HL-60/S4 treated with retinoic acid at 250 ng/mL for 4 days and 3 days (cell line): ENCODE results near the gene JARID2.

ENCODE experiments used
- in situ Hi-C: fragments of 300-500 bp; cut with MboI; formaldehyde crosslinking; loops from 2 replicates; pipeline ENCODE4 v1.7.0; 2022; ENCODE audit warnings: low sequenced_read_pairs

JARID2 gene

DNA sequence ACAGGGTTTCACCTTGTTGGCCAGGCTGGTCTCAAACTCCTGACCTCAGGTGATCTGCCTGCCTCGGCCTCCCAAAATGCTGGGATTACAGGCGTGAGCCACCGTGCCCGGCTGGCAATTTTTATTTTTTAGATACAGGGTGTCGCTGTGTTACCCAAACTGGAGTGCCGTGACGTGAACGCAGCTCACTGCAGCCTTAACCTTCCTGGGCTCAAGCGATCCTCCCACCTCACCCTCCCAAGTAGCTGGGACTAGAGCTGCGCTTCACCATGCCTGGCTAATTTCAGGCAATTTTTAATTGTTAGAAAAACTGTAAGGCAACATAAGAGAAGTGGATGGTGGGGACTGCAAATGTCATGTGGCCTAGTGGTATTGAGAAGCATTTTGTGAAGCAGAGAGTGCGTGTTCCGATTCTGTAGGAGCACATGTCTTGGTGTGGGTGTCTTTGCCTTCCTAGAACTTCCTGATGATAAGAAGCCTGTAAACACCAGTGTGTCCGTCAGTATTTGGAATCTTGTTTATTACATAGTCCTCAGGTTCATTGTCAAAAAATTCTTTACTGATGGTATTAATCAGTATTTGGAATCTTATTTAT, 18.0 kb downstream of the JARID2 start:
- in situ Hi-C loops = loop anchor here (25.0 kb wide), 1 partner anchor 348 kb away; no protein-coding TSS in a partner anchor

GRCh38 chr6:15264412-15264811, 18.5 kb downstream of the JARID2 start:
- in situ Hi-C loops = loop anchor here (25.0 kb wide), 1 partner anchor 348 kb away; no protein-coding TSS in a partner anchor

DNA sequence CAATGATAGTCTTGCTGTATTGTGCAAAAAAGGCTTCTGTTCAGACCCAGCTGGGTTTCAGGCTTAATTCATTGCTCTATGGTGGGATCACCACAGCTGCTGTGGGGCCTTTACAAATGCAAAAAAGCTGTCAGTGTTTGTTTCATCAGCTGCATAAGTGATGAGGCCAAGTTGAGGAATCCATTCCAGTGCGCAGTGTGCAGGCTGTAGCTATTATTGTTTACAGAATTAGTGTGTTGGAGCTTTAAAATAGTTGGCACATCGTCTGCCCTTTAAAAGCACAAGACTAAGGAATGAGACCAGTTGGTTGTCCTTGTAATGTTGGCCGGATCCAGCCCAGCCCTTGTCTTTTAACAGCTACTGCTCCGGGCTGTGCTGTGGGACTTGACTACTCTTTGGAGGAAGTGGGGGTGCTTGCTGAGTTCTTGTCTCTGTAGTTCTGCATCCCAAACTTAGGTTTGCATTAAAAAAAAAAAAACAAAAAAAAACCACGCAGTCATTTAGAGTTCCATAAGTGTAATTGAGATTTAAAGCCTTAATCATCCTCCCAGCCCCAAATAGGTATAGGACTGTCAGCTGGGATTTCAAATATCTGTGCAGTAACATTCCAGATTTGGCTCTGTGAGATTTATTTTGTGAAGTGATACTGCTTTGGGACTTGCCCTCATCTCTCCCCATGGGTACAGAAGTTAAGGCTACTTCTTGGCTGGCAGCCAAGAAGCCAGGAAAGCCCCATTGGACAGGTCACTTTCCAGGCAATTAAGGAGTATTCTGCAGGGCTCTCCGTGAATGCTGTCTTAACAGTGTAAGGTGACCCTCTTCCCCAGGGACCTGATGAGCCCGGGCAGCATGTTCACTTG, 19.3 kb downstream of the JARID2 start:
- in situ Hi-C loops = loop anchor here (25.0 kb wide), 1 partner anchor 347 kb away; no protein-coding TSS in a partner anchor

- in situ Hi-C loops = loop anchor here (25.0 kb wide), 1 partner anchor 347 kb away; no protein-coding TSS in a partner anchor
Measured at GRCh38 chr6:15265787-15266186, 19.9 kb downstream of the JARID2 start.

GRCh38 chr6:15266423-15266996, 20.6 kb downstream of the JARID2 start:
- in situ Hi-C loops = loop anchor here (25.0 kb wide), 1 partner anchor 346 kb away; no protein-coding TSS in a partner anchor

GRCh38 chr6:15267221-15267620, 21.4 kb downstream of the JARID2 start:
- in situ Hi-C loops = loop anchor here (25.0 kb wide), 1 partner anchor 345 kb away; no protein-coding TSS in a partner anchor

DNA sequence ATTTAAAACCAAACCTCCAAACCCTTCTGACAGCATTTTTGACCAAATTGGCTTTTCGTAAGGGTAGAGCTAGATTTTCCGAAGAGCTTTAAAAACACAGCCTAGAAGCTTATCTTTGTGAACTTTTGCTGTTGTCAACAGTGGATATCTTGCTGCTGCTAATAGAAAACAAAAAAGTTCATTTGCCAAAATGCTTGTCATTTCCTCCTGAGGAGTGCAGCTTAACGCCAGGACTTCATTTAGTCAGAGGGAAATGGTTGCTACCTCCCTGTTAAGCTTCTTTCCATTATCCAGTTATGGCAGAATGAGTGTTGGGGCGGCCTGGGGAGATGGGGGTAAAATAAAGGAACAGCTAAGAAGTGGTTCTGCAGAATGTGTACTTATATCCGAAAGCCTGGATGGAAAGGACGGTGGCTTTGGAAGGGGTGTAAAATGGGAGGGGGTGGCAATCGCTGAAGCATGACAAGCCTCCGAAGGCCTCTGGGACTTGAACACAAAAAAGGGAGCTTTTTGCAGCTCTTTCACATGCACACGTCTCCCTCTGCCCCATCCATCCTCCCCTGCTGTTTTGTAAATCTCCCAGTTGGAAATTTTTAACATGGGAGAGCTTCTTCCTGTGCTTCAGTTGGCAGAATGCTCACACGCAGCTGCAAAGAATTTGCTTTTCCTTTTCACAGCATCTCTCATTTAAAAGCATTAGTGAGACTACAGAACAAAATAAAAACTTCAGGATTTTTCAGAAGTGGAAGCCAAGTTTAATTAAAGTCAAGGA, 22.5 kb downstream of the JARID2 start:
- in situ Hi-C loops = loop anchor here (25.0 kb wide), 1 partner anchor 344 kb away; no protein-coding TSS in a partner anchor

GRCh38 chr6:15269011-15269410, 23.1 kb downstream of the JARID2 start:
- in situ Hi-C loops = loop anchor here (25.0 kb wide), 1 partner anchor 343 kb away; no protein-coding TSS in a partner anchor

- in situ Hi-C loops = loop anchor here (25.0 kb wide), 1 partner anchor 343 kb away; no protein-coding TSS in a partner anchor
Measured at GRCh38 chr6:15269619-15270018, 23.8 kb downstream of the JARID2 start.

DNA sequence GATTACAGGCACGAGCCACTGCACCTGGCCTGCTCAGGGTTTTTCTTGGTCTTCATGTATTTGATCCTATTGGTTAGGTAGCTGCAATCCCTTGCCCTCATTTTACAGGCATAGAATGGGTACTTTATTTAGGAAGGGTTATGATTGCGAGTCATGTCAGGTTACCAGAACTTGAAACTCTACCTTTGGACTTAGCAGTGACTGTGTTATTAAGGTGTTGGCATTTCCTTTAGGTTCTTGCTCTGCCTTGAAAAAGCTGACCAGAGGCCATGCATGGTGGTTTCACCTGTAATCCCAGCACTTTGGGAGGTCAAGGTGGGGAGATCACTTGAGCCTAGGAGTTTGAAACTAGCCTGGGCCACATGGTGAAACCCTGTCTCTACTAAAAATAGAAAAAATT, 24.5 kb downstream of the JARID2 start:
- in situ Hi-C loops = loop anchor here (25.0 kb wide), 1 partner anchor 342 kb away; no protein-coding TSS in a partner anchor

GRCh38 chr6:15272562-15272961, 26.7 kb downstream of the JARID2 start:
- in situ Hi-C loops = loop anchor here (25.0 kb wide), 1 partner anchor 340 kb away; no protein-coding TSS in a partner anchor

DNA sequence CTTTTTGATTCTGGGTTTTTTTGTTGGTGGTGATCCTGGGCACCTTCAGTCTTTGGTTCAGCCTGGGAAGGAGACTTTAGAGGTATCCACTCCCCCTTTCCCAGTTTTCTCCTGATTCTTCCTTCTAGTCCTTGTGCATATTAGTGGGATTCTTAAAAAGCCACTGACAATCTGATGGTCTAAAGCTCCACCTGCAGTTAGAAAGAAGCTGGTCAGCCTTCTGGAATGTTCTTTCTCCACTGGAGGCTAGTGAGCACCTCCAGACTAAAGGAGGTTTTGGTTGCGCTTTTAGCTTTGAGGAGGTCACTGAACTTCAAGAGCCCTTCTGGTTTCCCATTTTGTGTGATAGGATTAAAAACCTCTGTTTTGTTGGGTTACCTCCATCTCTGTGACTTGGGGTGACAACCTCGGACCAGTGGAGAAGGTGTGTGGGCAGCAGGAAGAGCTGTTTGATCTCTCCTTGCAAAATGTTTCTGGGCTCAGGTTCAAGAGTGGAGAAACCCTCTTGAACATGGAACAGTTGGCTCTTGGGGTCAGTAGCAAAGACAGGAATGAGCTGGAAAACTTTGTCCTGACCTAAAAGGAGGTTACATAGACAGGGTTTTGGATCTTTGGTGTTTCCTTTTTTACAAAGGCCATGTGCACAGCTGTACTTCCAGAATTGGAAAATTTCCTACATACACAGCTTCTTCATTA, 29.0 kb downstream of the JARID2 start:
- in situ Hi-C loops = loop anchor here (25.0 kb wide), 1 partner anchor 337 kb away; no protein-coding TSS in a partner anchor

DNA sequence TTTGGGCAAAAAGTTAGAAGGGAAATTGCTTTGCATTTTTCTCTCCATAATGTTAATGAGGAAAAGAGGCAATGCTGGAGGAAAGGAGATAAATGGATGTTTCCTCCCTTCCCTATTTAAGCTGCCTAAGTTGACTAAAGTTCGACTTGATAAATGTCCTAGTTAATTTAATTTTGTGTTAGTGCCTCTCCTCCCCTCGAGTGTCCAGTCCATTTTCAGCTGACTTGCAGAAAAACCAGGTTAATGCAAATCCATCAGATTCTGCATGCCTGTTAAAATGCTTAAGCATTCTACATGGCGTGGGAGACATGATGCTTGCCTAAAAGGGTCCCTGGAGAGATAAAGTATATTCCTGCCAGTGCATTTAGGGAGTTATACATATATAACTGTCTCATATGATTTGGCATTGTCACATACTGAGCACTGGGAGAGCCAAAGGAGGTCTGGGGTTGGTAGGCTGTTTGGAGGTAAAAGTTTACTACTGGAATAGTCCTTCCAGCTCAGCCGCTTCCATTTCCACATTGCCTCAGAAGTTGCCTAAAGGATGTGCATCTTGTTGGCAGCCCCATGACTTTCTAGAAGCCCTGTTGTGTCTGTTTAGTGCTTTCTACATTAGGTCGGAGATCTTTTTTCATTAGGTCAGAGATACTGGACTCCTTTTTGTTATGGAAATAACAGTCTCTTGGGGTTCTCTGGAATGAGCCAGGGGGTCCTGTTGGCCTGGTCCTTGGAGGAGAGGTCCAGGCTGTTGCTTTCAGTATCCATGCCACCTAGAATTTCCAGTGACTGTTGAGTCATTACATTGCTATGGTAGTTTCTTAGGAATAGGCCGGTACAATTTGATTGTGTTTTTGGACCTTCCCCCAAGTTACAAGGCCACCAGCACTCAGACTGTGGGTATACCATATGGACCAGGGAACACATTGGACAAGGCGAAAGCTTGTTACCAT, 30.4 kb downstream of the JARID2 start:
- in situ Hi-C loops = no loop called here

DNA sequence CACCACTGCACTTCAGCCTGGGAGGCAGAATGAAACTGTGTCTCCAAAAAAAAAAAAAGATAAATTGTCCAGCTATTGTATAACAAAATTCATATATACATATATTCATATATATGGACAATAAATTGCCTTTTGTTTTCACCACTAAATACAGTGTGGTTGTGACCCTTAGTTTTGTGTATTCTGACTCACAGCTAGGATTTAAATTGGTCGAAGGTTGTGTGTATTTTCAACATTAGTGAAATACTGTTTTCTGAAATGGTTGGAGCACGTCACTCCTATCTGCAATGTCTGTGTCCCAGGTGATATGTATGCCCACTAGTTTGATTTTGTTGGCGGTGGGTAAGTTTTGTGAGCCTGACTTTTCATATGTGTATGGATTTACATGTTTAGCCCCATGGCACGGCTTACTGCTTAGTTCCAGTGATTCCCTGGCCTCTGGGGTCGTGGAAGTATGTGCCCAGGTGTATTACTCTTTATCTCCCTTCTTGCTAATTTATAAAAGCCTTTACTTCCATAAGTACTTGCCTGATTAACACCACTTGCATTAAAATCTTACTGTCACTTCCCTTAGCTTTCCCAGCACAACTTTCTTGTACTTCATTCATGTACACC, 33.3 kb downstream of the JARID2 start:
- in situ Hi-C loops = no loop called here

GRCh38 chr6:15280028-15280427, 34.2 kb downstream of the JARID2 start:
- in situ Hi-C loops = no loop called here

DNA sequence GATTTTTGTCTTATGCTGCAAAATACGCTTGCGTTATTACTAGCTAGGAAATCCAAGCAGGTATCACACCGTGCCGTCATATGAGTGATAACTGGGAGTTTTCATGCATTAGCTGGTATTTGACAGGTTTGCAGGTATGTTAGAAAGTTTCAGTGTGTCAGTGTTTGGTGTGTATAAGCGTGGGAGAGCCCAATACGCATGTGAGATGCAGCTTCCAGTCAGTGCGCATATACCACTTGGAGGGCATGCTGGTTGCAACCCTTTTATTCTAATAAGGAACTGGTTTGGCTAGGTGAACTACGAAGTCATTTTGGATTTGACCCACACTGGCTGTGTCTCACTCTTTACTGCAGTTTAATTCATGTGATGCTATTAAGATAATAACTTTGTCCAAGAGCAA, 35.1 kb downstream of the JARID2 start:
- in situ Hi-C loops = no loop called here

DNA sequence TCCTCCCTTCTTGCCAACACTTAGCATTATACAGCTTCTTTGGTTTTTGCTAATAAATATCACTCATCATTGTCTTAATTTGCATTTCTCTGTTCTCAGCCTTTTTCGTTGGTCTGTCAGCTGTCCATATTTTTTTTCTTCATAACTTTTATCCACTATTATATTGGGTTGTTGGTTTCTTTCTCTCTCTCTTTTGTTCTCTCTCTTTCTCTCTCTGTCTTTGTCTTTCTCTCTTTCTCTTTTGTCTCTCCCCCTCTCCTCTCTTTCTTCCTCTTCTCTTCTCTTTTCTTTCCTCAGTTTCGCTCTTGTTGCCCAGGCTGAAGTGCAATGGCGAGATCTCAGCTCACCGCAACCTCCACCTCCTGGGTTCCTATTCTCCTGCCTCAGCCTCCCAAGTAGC, 36.5 kb downstream of the JARID2 start:
- in situ Hi-C loops = no loop called here

- in situ Hi-C loops = no loop called here
Measured at GRCh38 chr6:15283986-15284361, 38.1 kb downstream of the JARID2 start.
